Measurements from ENCODE around the gene TMC3.
"Not testable (repeated sequence)": the region's sequence is repeated elsewhere in the genome, so short reads cannot be mapped to it uniquely, and the experiment has no call there.

TMC3 gene

GRCh38 chr15:81373775-81374395, at the start of gene TMC3:
Gene TMC3, minus strand, starts transcription at chr15:81374213. Its CDS starts 136 bp downstream, at chr15:81374077.
- Histone ChIP-seq H3K4me1 (ENCODE audit: insufficient read depth, low read length) (no peaks in the 10 kb centered on the region), H3K27ac (ENCODE audit: low read length) (no peak within 1 kb of the TSS), H3K9me3 (ENCODE audit: insufficient read depth, low read depth, low read length) (no peaks in the 10 kb centered on the region), H3K36me3 (ENCODE audit: insufficient read depth, low read depth, low read length) (no peaks in the 10 kb centered on the region), H3K9ac (ENCODE audit: low read depth, low read length) (no peak within 1 kb of the TSS), H3K4me3 (ENCODE audit: low read length) (no peak within 1 kb of the TSS), H3K27me3 (ENCODE audit: insufficient read depth, low read length) (no peaks in the 10 kb centered on the region)

GRCh38 chr15:81421461-81421860, 47.4 kb upstream of the TMC3 start:
- Histone ChIP-seq H3K4me3 (ENCODE audit: low read length) (no peak overlapping the region), H3K27me3 (ENCODE audit: insufficient read depth, low read length) (no peaks in the 10 kb centered on the region), H3K36me3 (ENCODE audit: insufficient read depth, low read depth, low read length) (no peaks in the 10 kb centered on the region), H3K9ac (ENCODE audit: low read depth, low read length) (no peak overlapping the region), H3K4me1 (ENCODE audit: insufficient read depth, low read length) (peaks cover 13% of the 10 kb centered on the region; the same call in 1 of the 2 replicates), H3K9me3 (ENCODE audit: insufficient read depth, low read depth, low read length) (no peaks in the 10 kb centered on the region), H3K27ac (ENCODE audit: low read length) (no peak overlapping the region)

GRCh38 chr15:81419332-81419943, 45.4 kb upstream of the TMC3 start:
- Histone ChIP-seq H3K27ac (ENCODE audit: low read length) (no peak overlapping the region), H3K36me3 (ENCODE audit: insufficient read depth, low read depth, low read length) (no peaks in the 10 kb centered on the region), H3K27me3 (ENCODE audit: insufficient read depth, low read length) (no peaks in the 10 kb centered on the region), H3K9me3 (ENCODE audit: insufficient read depth, low read depth, low read length) (no peaks in the 10 kb centered on the region), H3K4me3 (ENCODE audit: low read length) (peak overlapping the region; percentile 61), H3K4me1 (ENCODE audit: insufficient read depth, low read length) (peaks cover 13% of the 10 kb centered on the region; the same call in 1 of the 2 replicates), H3K9ac (ENCODE audit: low read depth, low read length) (peak overlapping the region; percentile 46; the same call in 1 of the 2 replicates)

- no peaks in the 10 kb centered on the region for H3K9me3 ChIP-seq (ENCODE audit: insufficient read depth, low read depth, low read length)
Observed at GRCh38 chr15:81418891-81419290, 44.9 kb upstream of the TMC3 start.

GRCh38 chr15:81418444-81418843, 44.4 kb upstream of the TMC3 start:
- H3K27me3 ChIP-seq (ENCODE audit: insufficient read depth, low read length) = no peaks in the 10 kb centered on the region
- H3K36me3 ChIP-seq (ENCODE audit: insufficient read depth, low read depth, low read length) = no peaks in the 10 kb centered on the region
- H3K4me3 ChIP-seq (ENCODE audit: low read length) = no peak overlapping the region
- no peak overlapping the region for H3K27ac ChIP-seq (ENCODE audit: low read length)
- H3K9ac ChIP-seq (ENCODE audit: low read depth, low read length) = peak overlapping the region; percentile 46; the same call in 1 of the 2 replicates
- H3K9me3 ChIP-seq (ENCODE audit: insufficient read depth, low read depth, low read length) = no peaks in the 10 kb centered on the region
- H3K4me1 ChIP-seq (ENCODE audit: insufficient read depth, low read length) = peaks cover 13% of the 10 kb centered on the region; the same call in 1 of the 2 replicates

More at GRCh38 chr15:81418891-81419290, 44.9 kb upstream of the TMC3 start:
- peak overlapping the region; percentile 61; the same call in 1 of the 2 replicates for H3K4me3 ChIP-seq (ENCODE audit: low read length)
- H3K27me3 ChIP-seq (ENCODE audit: insufficient read depth, low read length) = no peaks in the 10 kb centered on the region
- peaks cover 13% of the 10 kb centered on the region; the same call in 1 of the 2 replicates for H3K4me1 ChIP-seq (ENCODE audit: insufficient read depth, low read length)
- H3K9ac ChIP-seq (ENCODE audit: low read depth, low read length) = peak overlapping the region; percentile 46; the same call in 1 of the 2 replicates
- no peak overlapping the region for H3K27ac ChIP-seq (ENCODE audit: low read length)
- H3K36me3 ChIP-seq (ENCODE audit: insufficient read depth, low read depth, low read length) = no peaks in the 10 kb centered on the region

GRCh38 chr15:81414274-81414968, 40.4 kb upstream of the TMC3 start:
- not testable (repeated sequence) for H3K9ac ChIP-seq (ENCODE audit: low read depth, low read length); H3K27ac ChIP-seq (ENCODE audit: low read length)

GRCh38 chr15:81413851-81414250, 39.8 kb upstream of the TMC3 start:
- Histone ChIP-seq H3K36me3 (ENCODE audit: insufficient read depth, low read depth, low read length) (no peaks in the 10 kb centered on the region), H3K4me3 (ENCODE audit: low read length) (no peak overlapping the region), H3K27me3 (ENCODE audit: insufficient read depth, low read length) (no peaks in the 10 kb centered on the region), H3K27ac (ENCODE audit: low read length) (no peak overlapping the region), H3K9ac (ENCODE audit: low read depth, low read length) (no peak overlapping the region), H3K4me1 (ENCODE audit: insufficient read depth, low read length) (peaks cover 9% of the 10 kb centered on the region; the same call in 1 of the 2 replicates), H3K9me3 (ENCODE audit: insufficient read depth, low read depth, low read length) (no peaks in the 10 kb centered on the region)

More at GRCh38 chr15:81414274-81414968, 40.4 kb upstream of the TMC3 start:
- not testable (repeated sequence) for H3K36me3 ChIP-seq (ENCODE audit: insufficient read depth, low read depth, low read length); H3K4me3 ChIP-seq (ENCODE audit: low read length); H3K27me3 ChIP-seq (ENCODE audit: insufficient read depth, low read length); H3K9me3 ChIP-seq (ENCODE audit: insufficient read depth, low read depth, low read length)
- H3K4me1 ChIP-seq (ENCODE audit: insufficient read depth, low read length) = peaks cover 13% of the 10 kb centered on the region; the same call in 1 of the 2 replicates

- no peak overlapping the region for H3K27ac ChIP-seq (ENCODE audit: low read length)
Observed at GRCh38 chr15:81411969-81412633, 38.1 kb upstream of the TMC3 start.

GRCh38 chr15:81411051-81411450, 37.0 kb upstream of the TMC3 start:
- Histone ChIP-seq H3K4me1 (ENCODE audit: insufficient read depth, low read length) (peaks cover 5% of the 10 kb centered on the region; the same call in 1 of the 2 replicates), H3K9ac (ENCODE audit: low read depth, low read length) (no peak overlapping the region), H3K9me3 (ENCODE audit: insufficient read depth, low read depth, low read length) (no peaks in the 10 kb centered on the region), H3K4me3 (ENCODE audit: low read length) (no peak overlapping the region), H3K27me3 (ENCODE audit: insufficient read depth, low read length) (no peaks in the 10 kb centered on the region), H3K36me3 (ENCODE audit: insufficient read depth, low read depth, low read length) (no peaks in the 10 kb centered on the region), H3K27ac (ENCODE audit: low read length) (no peak overlapping the region)

More at GRCh38 chr15:81411969-81412633, 38.1 kb upstream of the TMC3 start:
- H3K4me3 ChIP-seq (ENCODE audit: low read length) = no peak overlapping the region
- H3K27me3 ChIP-seq (ENCODE audit: insufficient read depth, low read length) = no peaks in the 10 kb centered on the region
- no peak overlapping the region for H3K9ac ChIP-seq (ENCODE audit: low read depth, low read length)
- H3K9me3 ChIP-seq (ENCODE audit: insufficient read depth, low read depth, low read length) = no peaks in the 10 kb centered on the region
- peaks cover 5% of the 10 kb centered on the region; the same call in 1 of the 2 replicates for H3K4me1 ChIP-seq (ENCODE audit: insufficient read depth, low read length)
- H3K36me3 ChIP-seq (ENCODE audit: insufficient read depth, low read depth, low read length) = no peaks in the 10 kb centered on the region

GRCh38 chr15:81410318-81410753, 36.3 kb upstream of the TMC3 start:
- Histone ChIP-seq H3K27me3 (ENCODE audit: insufficient read depth, low read length) (no peaks in the 10 kb centered on the region), H3K9me3 (ENCODE audit: insufficient read depth, low read depth, low read length) (no peaks in the 10 kb centered on the region), H3K9ac (ENCODE audit: low read depth, low read length) (no peak overlapping the region), H3K27ac (ENCODE audit: low read length) (no peak overlapping the region), H3K4me1 (ENCODE audit: insufficient read depth, low read length) (peaks cover 5% of the 10 kb centered on the region; the same call in 1 of the 2 replicates), H3K4me3 (ENCODE audit: low read length) (no peak overlapping the region), H3K36me3 (ENCODE audit: insufficient read depth, low read depth, low read length) (no peaks in the 10 kb centered on the region)

GRCh38 chr15:81407718-81408117, 33.7 kb upstream of the TMC3 start:
- Histone ChIP-seq H3K27ac (ENCODE audit: low read length) (no peak overlapping the region), H3K4me1 (ENCODE audit: insufficient read depth, low read length) (peaks cover 5% of the 10 kb centered on the region; the same call in 1 of the 2 replicates), H3K9ac (ENCODE audit: low read depth, low read length) (no peak overlapping the region), H3K27me3 (ENCODE audit: insufficient read depth, low read length) (no peaks in the 10 kb centered on the region), H3K36me3 (ENCODE audit: insufficient read depth, low read depth, low read length) (no peaks in the 10 kb centered on the region), H3K4me3 (ENCODE audit: low read length) (no peak overlapping the region), H3K9me3 (ENCODE audit: insufficient read depth, low read depth, low read length) (no peaks in the 10 kb centered on the region)
